CD4-positive, alpha-beta T cell treated with Interleukin-15 for 4 hours (primary cell): Measurements from ENCODE around the gene DLG3.

ENCODE experiments used
- DNase-seq: peaks from one replicate; pipeline ENCODE4 v3.0.0-alpha.2; 2020; ENCODE audit warnings: low spot score

The DLG3 gene

GRCh38 chrX:70437921-70438665 lies 6.5 kb upstream of the DLG3 start:
- no peak for DNase-seq

GRCh38 chrX:70439016-70439415 lies 5.6 kb upstream of the DLG3 start:
- peak; percentile 28 for DNase-seq

- no peak for DNase-seq
These were observed 2.4 kb upstream of the DLG3 start for GRCh38 chrX:70442224-70442623.

GRCh38 chrX:70444946-70445656 lies 466 bp downstream of the DLG3 start:
- no peak for DNase-seq

- DNase-seq = no peak
These were observed 1.3 kb downstream of the DLG3 start for GRCh38 chrX:70445951-70446350.

- DNase-seq = no peak
These were observed 2.0 kb downstream of the DLG3 start for GRCh38 chrX:70446380-70447350.

- DNase-seq = no peak
These were observed 4.9 kb downstream of the DLG3 start for GRCh38 chrX:70449457-70449966.

GRCh38 chrX:70452143-70452733 lies 7.6 kb downstream of the DLG3 start:
- peak; percentile 55 for DNase-seq

- no peak for DNase-seq
These were observed 8.5 kb downstream of the DLG3 start for GRCh38 chrX:70453024-70453618.

GRCh38 chrX:70454441-70455365 lies 10.1 kb downstream of the DLG3 start:
- DNase-seq = peak; percentile 75

- DNase-seq = no peak
These were observed 10.9 kb downstream of the DLG3 start for GRCh38 chrX:70455366-70456202.

- no peak for DNase-seq
These were observed 11.6 kb downstream of the DLG3 start for GRCh38 chrX:70456256-70456655.

- DNase-seq = no peak
These were observed 16.4 kb downstream of the DLG3 start for GRCh38 chrX:70461026-70461425.

- DNase-seq = no peak
These were observed 19.4 kb downstream of the DLG3 start for GRCh38 chrX:70464051-70464450.

- no peak for DNase-seq
These were observed 22.3 kb downstream of the DLG3 start for GRCh38 chrX:70466968-70467367.

- DNase-seq = no peak
These were observed 24.1 kb downstream of the DLG3 start for GRCh38 chrX:70468709-70469108.

GRCh38 chrX:70470850-70471289 lies 26.2 kb downstream of the DLG3 start:
- peak; percentile 12 for DNase-seq

GRCh38 chrX:70476166-70476933 lies 31.7 kb downstream of the DLG3 start:
- no peak for DNase-seq
